ENCODE measurements around the gene PFN3. TPM values are rescaled to one million over a fixed set of nuclear protein-coding genes. Genes with fewer than 3 reads are reported as not detected.

Gene PFN3
- total and polyA plus RNA-seq, 2 of the 4 experiments (the other 2 are of a cell fraction), result not detected

- H3K56ac ChIP-seq (ENCODE audit: extremely low read depth, insufficient read depth, low read length), result no peak overlapping the region
- H4K20me1 ChIP-seq (ENCODE audit: insufficient read depth, low read length), result no peaks in the 10 kb centered on the region
- H2BK20ac ChIP-seq (ENCODE audit: low read depth, low read length), result no peak overlapping the region
- no peak overlapping the region for H2BK5ac ChIP-seq (ENCODE audit: low read depth, low read length, poor library complexity, severe bottlenecking)
- WGBS, 2 experiments (ENCODE audit: extremely low coverage in 2 of 2, insufficient read length in 1 of 2), result 53% methylated on average over 3 of the region's 8 CpGs; no CpG with 5 or more reads in 1 of the 2 experiments
- no peak overlapping the region for H2BK15ac ChIP-seq (ENCODE audit: low read depth, low read length)
- no peak overlapping the region for H3K14ac ChIP-seq (replicated peaks; ENCODE audit: low read depth, low read length)
- ATAC-seq (ENCODE audit: low read depth), result no peak
- no peak overlapping the region for H2BK120ac ChIP-seq (ENCODE audit: low read depth, low read length)
- intact Hi-C loops (cut with micrococcal nuclease), result no loop called here
- H3K79me1 ChIP-seq (ENCODE audit: low read depth in 1 of 2, low read length in 2 of 2), result no peaks in the 10 kb centered on the region
- H3K36me3 ChIP-seq (ENCODE audit: control insufficient read depth, insufficient read depth, low read length), result no peaks in the 10 kb centered on the region
- H3K9me3 ChIP-seq (ENCODE audit: control insufficient read depth, insufficient read depth, low read length), result no peaks in the 10 kb centered on the region
- peaks cover 20% of the 10 kb centered on the region for H3K27me3 ChIP-seq (ENCODE audit: control insufficient read depth, insufficient read depth, low read length)
- no peak overlapping the region for H3K18ac ChIP-seq (ENCODE audit: low read depth, low read length)
- H3K4me3 ChIP-seq (ENCODE audit: insufficient read depth, low read depth, low read length), result no peak overlapping the region
- in situ Hi-C loops (cut with MboI; ENCODE audit: low sequenced_read_pairs), result no loop called here
- no peak overlapping the region for H3K4ac ChIP-seq (ENCODE audit: low read depth, low read length)
- H4K5ac ChIP-seq (ENCODE audit: low read depth, low read length), result no peak overlapping the region
- peak overlapping the region; percentile 33 for H2AFZ ChIP-seq (replicated peaks; ENCODE audit: low read length, poor library complexity)
- no peak for DNase-seq
- ChIA-PET POLR2A (ENCODE audit: unreplicated experiment) (no interaction called here), CTCF (no interaction called here)
- H3K4me1 ChIP-seq (ENCODE audit: control insufficient read depth, insufficient read depth, low read length), result peaks cover 5% of the 10 kb centered on the region; the same call in 1 of the 2 replicates
- H4K8ac ChIP-seq (ENCODE audit: low read depth in 2 of 2, low read length in 2 of 2), result no peak overlapping the region
- H2AK5ac ChIP-seq (ENCODE audit: low read depth, low read length), result no peak overlapping the region
- H2AK9ac ChIP-seq (replicated peaks; ENCODE audit: low read depth, low read length, poor library complexity), result no peak overlapping the region
- no peak overlapping the region for H4K91ac ChIP-seq (ENCODE audit: insufficient read depth, low read depth, low read length)
- no peak overlapping the region for H3K23ac ChIP-seq (ENCODE audit: low read depth, low read length)
- no peaks in the 10 kb centered on the region for H3K9me1 ChIP-seq (ENCODE audit: insufficient read depth, low read length)
- dilution Hi-C loops (cut with HindIII; ENCODE audit: low sequenced_read_pairs, unreplicated experiment), result no loop called here
- no peak overlapping the region for H3K27ac ChIP-seq (ENCODE audit: insufficient read depth, low read length)
- H3K4me2 ChIP-seq (ENCODE audit: low read depth, low read length), result no peak overlapping the region
- BruUV-seq (replicated peaks), result no TSS peak
- H3K9ac ChIP-seq (ENCODE audit: low read depth, low read length), result no peak overlapping the region
- TF ChIP-seq MAFK (IDR thresholded peaks at IDR 0.05; ENCODE audit: low read depth, low read length) (no peak), FOS (IDR thresholded peaks at IDR 0.05; ENCODE audit: low read depth, low read length) (no peak), MAZ (IDR thresholded peaks at IDR 0.05; ENCODE audit: borderline replicate concordance, low read depth, low read length) (no peak), POLR2A (IDR thresholded peaks at IDR 0.05; ENCODE audit: low read depth, low read length) (no peak), CEBPB (IDR thresholded peaks at IDR 0.05; ENCODE audit: low read depth, low read length) (no peak), USF2 (IDR thresholded peaks at IDR 0.05; ENCODE audit: low read depth, low read length) (no peak), BHLHE40 (IDR thresholded peaks at IDR 0.05; ENCODE audit: low read depth, low read length) (no peak)
Observed at GRCh38 chr5:177362292-177362609, 38.2 kb downstream of the PFN3 start.

All from IMR-90 (cell line).